ENCODE results near the gene CASP10.
"Not testable (repeated sequence)": the region's sequence is repeated elsewhere in the genome, so short reads cannot be mapped to it uniquely, and the experiment has no call there.

CASP10 gene, protein sequence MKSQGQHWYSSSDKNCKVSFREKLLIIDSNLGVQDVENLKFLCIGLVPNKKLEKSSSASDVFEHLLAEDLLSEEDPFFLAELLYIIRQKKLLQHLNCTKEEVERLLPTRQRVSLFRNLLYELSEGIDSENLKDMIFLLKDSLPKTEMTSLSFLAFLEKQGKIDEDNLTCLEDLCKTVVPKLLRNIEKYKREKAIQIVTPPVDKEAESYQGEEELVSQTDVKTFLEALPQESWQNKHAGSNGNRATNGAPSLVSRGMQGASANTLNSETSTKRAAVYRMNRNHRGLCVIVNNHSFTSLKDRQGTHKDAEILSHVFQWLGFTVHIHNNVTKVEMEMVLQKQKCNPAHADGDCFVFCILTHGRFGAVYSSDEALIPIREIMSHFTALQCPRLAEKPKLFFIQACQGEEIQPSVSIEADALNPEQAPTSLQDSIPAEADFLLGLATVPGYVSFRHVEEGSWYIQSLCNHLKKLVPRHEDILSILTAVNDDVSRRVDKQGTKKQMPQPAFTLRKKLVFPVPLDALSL

DNA sequence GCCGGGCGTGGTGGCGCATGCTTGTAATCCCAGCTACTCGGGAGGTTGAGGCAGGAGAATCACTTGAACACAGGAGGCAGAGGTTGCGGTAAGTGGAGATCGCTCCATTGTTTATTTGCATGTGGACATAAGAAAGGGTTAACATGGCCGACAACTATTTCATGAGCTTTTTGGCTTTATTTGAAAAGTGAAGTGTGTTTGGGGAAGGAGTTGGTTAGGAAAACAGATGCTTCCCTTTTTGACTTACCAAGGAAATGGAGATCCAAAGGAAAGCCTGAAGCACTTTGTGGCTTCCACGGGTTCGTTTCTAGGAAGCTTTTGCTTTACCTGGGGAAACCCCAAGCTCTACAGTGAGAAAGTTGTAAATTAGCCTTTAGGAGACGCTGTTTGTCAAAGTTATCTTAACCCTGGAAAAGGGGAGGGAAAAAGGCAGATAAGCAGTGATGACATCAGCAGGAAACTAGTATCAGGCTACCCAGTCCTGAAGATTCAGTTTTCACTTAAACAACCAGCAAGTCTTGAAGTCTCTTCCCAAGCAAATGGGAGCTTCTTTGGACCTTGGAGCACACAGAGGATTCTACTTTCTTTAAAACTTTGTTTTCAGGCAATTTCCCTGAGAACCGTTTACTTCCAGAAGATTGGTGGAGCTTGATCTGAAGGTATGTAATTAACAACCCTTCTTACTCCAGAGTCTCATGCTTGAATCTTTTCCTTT lies at the start of gene CASP10:
Gene CASP10, plus strand, starts transcription at position 492 of the 715 bp plus-strand sequence. CDS start 2,637 bp downstream, outside the sequence.
- no peak for DNase-seq (ENCODE audit: low read depth)

DNA sequence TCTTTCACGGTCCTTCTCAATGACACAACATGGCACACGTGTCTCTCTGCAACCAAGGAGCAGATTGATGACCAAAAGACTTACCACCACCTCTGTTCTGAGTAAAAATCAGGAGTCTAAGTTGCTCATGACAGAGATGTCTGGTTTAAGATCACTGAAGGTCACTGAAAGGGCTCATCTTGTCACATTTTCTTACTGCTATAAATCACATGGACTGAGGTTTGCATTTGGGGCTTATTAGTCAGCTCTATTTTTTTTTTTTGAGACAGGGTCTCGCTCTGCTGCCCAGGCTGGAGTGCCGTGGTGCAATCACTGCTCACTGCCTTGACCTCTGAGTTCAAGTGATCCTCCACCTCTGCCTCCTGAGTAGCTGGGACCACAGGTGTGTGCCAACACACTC lies 47.6 kb upstream of the CASP10 start:
- DNase-seq (ENCODE audit: low read depth) = no peak
- H3K4me3 ChIP-seq (ENCODE audit: low read depth, low read length) = no peak overlapping the region

More for the DNA sequence above, at the start of gene CASP10:
- H3K4me3 ChIP-seq (ENCODE audit: low read depth, low read length) = no peak within 1 kb of the TSS

DNA sequence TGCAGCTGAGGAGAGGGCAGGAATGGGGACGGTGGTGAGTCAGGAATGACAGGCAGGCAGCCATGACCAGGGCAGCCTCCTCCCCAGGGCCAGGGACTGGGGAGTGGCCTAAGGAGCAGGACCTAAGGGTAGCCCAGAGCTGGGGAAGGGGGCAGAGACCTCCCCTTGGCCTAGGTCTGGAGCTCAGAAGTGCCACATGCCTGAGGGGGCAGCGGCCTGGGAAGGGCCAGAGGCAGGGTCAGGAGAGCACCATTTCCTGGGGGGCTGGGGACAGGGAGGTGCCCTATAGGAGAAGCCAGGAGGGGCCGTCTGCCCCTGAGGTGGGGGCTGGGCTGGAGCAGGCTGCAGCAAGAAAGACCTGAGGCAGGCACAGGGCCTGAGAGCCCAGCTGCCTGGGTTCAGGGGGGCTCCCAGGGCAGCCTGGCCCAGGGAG lies 46.0 kb upstream of the CASP10 start:
- DNase-seq (ENCODE audit: low read depth) = no peak
- no peak overlapping the region for H3K4me3 ChIP-seq (ENCODE audit: low read depth, low read length)

DNA sequence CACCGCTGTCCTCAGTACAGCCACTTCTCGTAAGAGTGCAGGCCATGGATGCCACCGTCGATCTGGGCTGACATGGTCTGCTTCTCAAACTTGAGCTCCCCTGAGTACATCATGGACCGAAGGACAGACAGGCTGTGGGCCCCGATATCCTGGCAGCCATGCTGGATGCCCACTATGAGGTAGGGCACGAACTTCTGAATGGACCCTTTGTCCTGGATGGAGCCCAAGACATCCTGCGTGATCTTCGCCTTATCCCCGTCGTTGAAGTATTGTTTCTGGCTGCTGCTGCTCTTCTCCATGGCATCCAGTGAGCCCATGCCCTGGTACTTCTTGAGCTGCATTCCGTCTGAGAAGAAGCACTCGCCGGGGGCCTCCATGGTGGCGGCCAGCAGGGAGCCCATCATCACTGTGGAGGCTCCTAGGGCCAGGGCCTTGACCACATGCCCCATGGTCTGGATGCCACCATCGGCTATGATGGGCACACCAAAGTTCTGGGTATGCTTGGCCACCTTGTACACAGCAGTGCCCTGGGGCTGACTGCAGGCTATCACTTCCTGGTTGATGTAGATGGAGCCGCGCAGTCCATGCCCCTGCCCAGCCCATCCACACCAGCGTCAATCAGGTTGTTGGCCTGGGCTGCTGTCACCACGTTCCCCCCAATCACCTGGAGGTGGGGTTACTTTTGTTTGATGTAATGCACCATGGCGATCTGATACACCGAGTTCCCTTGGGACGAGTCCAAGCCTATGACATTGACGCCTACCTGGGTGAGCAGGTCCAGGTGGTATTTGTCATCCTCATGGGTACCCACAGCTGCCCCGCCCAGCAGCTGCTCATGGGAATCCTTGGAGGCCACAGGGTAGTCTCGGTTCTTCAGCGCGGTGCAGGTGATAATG lies 45.2 kb upstream of the CASP10 start:
- no peak for DNase-seq (ENCODE audit: low read depth)
- no peak overlapping the region for H3K4me3 ChIP-seq (ENCODE audit: low read depth, low read length)

DNA sequence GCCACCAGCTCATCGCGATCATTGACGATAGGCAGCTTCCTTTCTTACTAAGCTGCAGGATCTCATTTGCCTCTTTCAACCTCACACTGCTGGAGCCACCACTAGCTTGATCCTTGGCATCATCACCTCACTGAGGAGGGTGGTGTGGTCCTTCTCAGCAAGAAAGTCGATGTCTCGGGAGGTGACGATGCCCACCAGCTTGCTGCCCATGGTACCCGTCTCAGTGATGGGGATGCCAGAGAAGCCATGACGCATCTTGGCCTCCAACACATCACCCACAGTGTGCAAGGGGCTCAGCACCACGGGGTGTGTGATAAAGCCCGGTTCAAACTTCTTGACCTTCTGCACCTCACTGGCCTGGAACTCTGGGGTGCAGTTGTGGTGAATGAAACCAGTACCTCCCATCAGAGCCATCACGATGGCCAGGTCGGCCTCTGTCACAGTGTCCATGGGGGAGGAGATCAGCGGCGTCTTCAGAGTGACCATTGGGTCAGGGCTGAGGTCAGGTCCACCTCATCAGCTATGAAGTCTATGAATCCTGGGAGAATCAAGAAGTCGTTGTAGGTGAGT lies 44.5 kb upstream of the CASP10 start:
- DNase-seq (ENCODE audit: low read depth) = no peak
- no peak overlapping the region for H3K4me3 ChIP-seq (ENCODE audit: low read depth, low read length)

DNA sequence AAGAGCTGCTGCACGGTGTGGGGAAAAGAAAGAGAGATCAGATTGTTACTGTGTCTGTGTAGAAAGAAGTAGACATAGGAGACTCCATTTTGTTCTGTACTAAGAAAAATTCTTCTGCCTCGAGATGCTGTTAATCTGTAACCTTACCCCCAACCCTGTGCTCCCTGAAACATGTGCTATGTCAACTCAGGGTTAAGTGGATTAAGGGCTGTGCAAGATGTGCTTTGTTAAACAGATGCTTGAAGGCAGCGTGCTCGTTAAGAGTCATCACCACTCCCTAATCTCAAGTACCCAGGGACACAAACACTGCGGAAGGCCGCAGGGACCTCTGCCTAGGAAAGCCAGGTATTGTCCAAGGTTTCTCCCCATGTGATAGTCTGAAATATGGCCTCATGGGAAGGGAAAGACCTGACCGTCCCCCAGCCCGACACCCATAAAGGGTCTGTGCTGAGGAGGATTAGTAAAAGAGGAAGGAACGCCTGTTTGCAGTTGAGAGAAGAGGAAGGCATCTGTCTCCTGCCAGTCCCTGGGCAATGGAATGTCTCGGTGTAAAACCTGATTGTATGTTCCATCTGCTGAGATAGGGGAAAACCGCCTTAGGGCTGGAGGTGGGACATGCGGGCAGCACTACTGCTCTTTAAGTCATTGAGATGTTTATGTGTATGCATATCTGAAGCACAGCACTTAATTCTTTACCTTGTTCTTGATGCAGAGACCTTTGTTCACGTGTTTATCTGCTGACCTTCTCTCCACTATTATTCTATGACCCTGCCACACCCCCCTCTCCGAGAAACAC lies 43.8 kb upstream of the CASP10 start:
- DNase-seq (ENCODE audit: low read depth); H3K4me3 ChIP-seq (ENCODE audit: low read depth, low read length): not testable (repeated sequence)

DNA sequence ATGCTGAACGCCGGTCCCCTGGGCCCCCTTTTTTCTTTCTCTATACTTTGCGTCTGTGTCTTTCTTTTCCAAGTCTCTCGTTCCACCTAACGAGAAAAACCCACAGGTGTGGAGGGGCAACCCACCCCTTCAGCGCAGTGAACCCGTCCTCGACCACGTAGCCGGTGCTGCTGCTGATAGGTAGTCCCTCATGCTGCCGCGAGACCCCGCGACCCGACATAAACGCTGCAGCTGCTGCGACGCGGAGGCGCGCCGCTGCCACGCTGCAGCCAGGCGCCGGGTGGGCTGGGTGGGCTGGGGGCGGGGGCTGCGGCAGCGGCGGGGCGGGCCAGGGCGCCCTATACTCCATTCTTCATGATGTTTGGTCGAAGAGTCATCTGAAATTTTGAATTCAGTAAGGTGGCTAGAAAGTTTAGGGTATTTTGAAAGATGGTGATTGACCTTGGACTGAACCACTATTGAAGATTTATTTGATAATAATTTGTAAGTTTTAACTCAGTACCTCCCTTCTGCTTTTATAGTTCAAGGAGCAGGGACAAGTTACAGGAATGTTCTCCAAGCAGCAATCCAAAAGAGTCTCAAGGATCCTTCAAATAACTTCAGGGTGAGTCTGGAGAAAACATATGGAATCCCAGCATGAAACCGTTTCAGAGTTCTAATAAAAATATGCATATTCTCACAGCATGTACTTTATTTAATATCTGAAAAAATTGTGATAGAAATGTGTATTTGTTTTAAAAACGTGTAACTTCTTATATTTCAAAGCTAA lies 42.9 kb upstream of the CASP10 start:
- no peak overlapping the region for H3K4me3 ChIP-seq (ENCODE audit: low read depth, low read length)
- no peak for DNase-seq (ENCODE audit: low read depth)

DNA sequence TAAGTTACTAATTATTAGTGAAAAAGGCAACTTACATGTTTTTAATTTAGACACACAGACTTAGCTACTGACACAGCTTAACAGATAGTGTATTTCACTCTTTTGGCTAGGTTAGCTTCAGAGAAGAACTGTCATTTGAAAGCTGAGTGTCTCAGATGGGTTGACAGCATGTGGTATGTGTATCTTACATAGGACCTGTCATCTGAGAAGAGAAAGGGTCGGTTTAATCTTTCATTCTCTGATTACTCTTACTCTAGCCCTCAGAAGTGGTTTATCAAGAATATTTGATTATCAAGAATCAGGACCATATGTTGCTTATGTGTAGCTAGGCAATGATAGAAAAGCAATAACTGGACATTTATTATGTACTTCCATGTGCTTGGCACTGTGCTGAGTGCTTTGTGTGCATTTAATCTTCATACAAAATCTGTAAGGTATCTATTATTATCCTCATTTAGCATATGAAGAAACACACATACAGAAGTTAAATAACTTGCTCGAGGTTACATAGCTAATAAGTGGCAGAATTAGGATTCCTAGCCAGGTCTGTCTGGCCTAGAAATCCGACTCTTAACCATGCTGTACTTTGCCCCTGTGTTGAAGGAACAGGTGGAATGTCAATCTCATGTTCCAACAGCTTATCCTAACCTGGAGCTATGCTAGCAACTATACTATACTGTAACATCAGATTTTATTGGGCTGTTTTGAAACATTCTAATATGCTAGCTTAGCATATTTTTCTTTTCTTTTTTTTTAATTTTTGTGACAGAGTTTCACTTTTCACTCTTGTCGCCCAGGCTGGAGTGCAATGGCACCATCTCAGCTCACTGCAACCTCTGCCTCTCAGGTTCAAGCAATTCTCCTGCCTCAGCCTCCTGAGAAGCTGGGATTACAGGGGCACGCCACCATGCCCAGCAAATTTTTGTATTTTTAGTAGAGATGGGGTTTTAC lies 38.6 kb upstream of the CASP10 start:
- DNase-seq (ENCODE audit: low read depth) = no peak
- no peak overlapping the region for H3K4me3 ChIP-seq (ENCODE audit: low read depth, low read length)

DNA sequence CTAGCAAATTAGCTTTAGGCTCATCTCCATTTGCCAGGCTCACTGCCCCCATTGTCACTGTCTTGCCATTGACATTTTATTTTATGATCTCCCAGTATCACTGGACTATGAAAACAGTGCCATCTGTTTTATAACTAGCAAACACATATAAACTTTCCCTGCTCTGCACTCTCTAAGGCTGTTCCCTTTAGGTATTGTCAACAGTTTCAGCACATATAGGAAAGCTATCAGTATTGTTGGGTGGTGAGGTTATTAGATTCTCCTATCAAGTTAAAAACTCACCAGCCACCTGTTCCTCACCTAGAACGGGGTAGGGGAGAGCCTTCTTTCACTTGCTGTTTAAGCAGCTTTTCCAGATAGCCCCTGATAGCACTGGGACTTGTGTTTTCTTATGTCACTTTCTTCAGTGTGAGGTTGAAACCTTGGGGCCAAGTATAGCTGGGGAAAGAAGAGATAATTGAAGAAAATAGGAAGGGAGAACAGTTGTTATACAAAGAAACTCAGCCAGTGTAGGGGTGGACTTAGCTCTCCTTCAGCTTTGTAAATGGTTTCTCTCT lies 34.4 kb upstream of the CASP10 start:
- no peak for DNase-seq (ENCODE audit: low read depth)
- H3K4me3 ChIP-seq (ENCODE audit: low read depth, low read length) = no peak overlapping the region

DNA sequence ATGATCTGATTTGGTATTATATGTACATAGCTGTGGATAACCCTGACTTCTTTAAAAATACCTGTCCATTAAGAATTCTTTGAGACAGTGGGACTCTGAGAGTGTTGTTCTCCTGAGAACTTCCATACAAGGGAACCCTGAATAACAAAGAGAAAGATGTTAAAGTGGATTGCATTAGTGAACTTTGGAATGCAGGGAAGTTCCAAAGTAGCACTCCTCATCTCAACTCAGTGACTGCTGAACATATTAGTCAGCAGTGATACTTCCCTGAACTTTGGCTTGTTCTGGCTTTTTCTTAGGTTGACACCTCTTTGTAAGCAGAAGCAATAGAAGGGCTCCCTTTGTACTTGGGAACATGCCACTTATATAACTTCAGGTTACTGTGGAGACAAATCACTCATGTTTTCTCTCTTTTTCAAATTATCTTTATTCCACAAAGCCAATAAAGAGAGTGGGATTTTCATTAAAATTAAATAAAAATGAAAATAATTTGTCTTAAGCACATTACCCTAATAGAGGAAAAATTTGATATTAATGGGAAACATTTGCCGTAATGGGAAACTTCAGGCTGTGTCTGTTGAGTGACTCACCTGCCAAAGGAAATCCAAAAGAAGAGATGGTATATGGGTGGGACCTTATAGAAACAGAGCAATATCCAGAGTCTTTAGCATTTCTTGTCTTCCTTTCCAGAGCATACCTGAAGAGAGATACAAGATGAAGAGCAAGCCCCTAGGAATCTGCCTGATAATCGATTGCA lies 33.7 kb upstream of the CASP10 start:
- peak; percentile 90 for DNase-seq (ENCODE audit: low read depth)
- H3K4me3 ChIP-seq (ENCODE audit: low read depth, low read length) = no peak overlapping the region

DNA sequence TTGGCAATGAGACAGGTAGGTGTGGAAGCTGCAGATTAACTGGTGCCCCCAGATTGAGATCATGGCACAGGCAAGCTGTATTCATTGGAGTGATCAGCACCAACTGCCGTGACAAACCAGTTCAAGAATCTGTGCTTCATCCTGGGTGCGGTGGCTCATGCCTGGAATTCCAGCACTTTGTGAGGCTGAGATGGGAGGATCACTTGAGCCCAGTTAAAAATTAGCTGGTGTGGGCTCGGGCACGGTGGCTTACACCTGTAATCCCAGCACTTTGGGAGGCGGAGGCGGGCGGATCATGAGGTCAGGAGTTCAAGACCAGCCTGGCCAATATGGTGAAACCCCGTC lies 33.1 kb upstream of the CASP10 start:
- H3K4me3 ChIP-seq (ENCODE audit: low read depth, low read length) = not testable (repeated sequence)

DNA sequence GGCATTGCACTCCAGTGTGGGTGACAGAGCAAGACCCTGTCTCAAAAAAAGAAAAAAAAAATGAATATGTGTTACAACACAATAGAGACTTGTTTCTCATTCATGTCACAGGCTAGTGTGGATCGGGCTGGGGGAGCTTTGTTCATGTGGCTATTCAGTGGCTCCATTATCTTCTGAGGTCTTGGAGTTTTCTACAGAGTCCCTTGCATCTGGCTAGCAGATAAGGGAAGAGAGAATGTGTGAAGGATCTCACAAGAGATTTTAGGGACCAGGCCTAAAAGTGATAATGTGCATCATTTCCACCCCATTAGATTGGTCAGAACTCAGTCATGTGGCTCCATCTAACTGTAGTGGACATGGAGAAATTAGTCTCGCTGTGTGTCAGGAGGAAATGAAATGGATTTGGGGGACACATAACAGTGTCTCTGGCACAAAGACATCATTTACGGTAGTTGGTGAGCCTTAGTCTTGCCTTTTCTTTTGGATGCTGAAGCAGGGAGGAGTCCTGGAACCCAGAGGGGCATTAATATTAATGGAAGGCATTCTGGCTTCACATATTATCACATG lies 32.4 kb upstream of the CASP10 start:
- no peak for DNase-seq (ENCODE audit: low read depth)
- no peak overlapping the region for H3K4me3 ChIP-seq (ENCODE audit: low read depth, low read length)

More for the DNA sequence above, 33.1 kb upstream of the CASP10 start:
- not testable (repeated sequence) for DNase-seq (ENCODE audit: low read depth)

DNA sequence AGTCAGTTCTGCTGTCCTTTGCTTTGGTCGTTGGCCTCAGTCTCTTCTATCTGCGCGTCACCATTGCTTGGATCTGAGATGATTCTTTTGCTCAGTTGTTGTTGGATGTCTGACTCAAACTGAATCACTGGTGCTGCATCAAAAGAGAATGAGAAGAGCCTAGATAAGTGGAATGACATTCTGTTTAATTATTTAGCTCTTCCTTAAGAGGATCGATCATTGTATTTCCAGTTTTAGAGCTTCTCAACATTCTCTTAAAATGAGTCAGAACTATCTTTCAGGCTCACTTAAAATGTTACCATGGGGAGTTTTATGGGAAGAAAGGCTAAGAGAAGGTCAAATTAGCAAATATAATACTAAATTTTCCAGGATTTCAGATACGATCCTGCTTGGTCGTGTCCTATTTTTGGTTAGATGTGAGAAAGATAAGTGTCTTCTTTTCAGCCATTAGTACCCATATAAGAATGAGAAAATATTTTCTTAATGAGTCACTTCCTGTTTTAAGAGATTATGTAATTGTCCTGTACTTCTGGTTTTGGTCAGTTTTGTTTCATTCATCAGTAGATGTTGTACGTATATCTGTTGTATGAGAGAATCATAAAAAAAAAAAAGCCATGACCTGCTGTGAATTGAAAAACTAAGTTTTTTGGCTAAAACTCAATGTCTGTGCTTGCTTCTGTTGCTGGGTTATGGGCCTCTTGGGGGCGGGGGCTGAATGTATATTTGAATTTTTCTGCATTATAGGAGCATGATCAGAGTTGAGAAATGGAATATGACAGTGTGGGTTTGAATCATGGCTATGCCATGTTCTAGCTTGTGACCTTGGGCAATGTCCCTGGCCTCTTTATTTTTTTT lies 31.6 kb upstream of the CASP10 start:
- peak; percentile 79 for DNase-seq (ENCODE audit: low read depth)
- no peak overlapping the region for H3K4me3 ChIP-seq (ENCODE audit: low read depth, low read length)

DNA sequence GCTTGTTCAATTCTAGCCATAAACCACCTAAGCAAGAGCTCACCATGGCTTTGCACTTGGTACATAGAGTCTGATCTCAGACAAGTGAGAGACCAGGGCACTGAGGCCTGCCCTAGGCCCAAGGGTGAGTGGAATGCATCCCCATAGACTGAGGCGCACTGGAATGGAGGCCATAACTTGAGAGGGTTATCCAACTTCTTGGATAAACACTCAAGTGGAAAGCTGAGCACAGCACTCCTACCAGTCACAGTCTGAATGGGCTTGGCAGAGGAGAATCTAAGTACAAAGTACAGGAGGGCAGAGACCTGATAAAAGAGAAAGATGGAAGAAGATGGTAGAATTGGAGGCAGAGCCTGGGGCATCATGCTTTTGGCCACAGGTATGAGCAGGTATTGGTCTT lies 30.4 kb upstream of the CASP10 start:
- DNase-seq (ENCODE audit: low read depth) = no peak

More for the DNA sequence above, 30.4 kb upstream of the CASP10 start:
- no peak overlapping the region for H3K4me3 ChIP-seq (ENCODE audit: low read depth, low read length)
